GM12892 (cell line): ENCODE results near the gene PDLIM7.

Source experiments
- POLR2AphosphoS5 ChIP-seq: IDR thresholded peaks from 2 replicates; pipeline ENCODE4 v1.6.1; 2011; ENCODE audit warnings: low read depth, low read length, control low read depth
- TAF1 ChIP-seq: IDR thresholded peaks from 2 replicates; pipeline ENCODE4 v1.6.1; 2011; ENCODE audit warnings: low read depth, mild to moderate bottlenecking, control low read depth, low read length, borderline replicate concordance

DNA sequence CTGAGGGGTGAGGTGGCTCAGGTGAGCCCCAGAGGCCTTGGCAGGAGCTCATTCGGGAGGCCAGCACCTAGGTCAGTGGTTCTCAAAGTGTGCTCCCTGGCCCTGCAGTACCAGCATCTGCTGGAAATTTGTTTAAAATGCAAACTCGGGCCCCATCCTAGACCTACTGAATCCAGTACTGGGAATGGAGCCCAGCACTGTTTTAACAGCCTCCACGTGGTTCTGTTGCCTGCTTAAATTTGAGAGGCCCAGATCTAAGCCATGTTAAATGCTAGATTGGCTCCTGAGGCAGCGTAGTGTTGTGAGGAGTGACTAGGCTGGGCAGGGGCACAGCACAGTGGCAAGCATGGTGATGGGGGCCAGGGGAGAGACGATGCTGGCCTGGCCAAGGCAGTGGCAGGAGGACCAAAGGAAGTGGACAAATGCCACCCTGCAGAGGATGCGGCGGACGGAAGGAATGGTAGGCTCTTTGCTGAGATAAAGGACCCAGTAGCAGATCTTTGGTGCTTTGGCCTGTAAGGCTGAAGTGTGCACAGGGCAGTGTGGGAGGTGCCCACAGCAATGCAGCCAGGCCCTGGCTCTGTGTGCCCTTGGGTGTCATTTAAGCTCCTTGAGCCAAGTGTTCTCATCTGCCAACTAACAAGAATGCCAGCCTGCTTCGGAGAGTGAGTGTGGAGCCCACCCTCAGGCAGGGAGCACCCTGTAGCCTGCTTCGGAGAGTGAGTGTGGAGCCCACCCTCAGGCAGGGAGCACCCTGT, 46.6 kb downstream of the PDLIM7 start:
- TF ChIP-seq POLR2AphosphoS5 (no peak), TAF1 (no peak)
